PC-9 (cell line): ENCODE data around the gene SH2D5.

ENCODE experiments used
- CTCF ChIP-seq: fragments of 200-600 bp; sonication (generic); conservative IDR thresholded peaks from 2 replicates; pipeline ENCODE4 v1.6.1; 2017; ENCODE audit warnings: mixed run types, antibody characterized with exemption, mild to moderate bottlenecking, moderate library complexity
- EZH2 ChIP-seq: fragments of 200-600 bp; sonication (generic); IDR thresholded peaks from 2 replicates; pipeline ENCODE4 v1.8.0; 2017; ENCODE audit warnings: antibody characterized with exemption, low read depth

DNA sequence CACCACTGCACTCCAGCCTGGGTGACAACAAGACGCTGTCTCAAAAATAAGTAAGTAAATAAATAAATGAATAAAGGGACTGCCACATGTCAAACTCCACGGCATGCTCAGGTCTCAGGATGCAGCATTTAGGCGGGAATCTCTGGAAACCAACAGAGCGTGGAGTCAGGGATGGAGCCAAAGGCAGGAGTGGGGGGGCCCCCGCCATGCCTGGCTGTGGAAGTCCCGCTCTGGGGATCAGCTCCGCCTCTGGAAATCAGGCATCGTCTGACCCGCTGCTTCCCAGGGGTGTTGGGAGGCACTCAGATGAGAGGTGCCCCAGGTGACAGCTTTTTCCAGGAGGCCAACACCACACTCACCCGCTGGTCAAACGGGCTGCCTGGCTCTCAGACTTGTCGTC is 34.9 kb downstream of the SH2D5 start:
- TF ChIP-seq CTCF (no peak), EZH2 (no peak)
